CD4-positive, alpha-beta memory T cell (primary cell): ENCODE data around the gene BPI. TPM values are rescaled to one million over a fixed set of nuclear protein-coding genes. Genes with fewer than 3 reads are reported as not detected.

Experiments used
- CTCF ChIA-PET: fragments of 350-600 bp; sonication (Branson Sonifier 250); formaldehyde crosslinking; loops from one replicate; lab custom pipeline; 2021; ENCODE audit warnings: inconsistent platforms; ENCODE audit not compliant: partially characterized antibody; lab: Charles Lee
- POLR2A ChIA-PET: fragments of 350-600 bp; sonication (Branson Sonifier 250); formaldehyde crosslinking; loops from one replicate; lab custom pipeline; 2021; ENCODE audit not compliant: partially characterized antibody; lab: Charles Lee
- DNase-seq, 5 donors: peaks; one replicate each; pipeline versions ENCODE4 v3.0.0 to v3.0.0-alpha.2; 2020 to 2022; ENCODE audit warnings: mixed read lengths in 1 of 5
- H3K27ac ChIP-seq: one replicate; pipeline ENCODE4 v1.7.0; 2013; ENCODE audit warnings: low read depth, low read length
- H3K27me3 ChIP-seq: 2 replicates; pipeline ENCODE4 v1.7.0; 2013; ENCODE audit warnings: mild to moderate bottlenecking, low read length, moderate library complexity; ENCODE audit not compliant: insufficient read depth
- H3K36me3 ChIP-seq: 2 replicates; pipeline ENCODE4 v1.7.0; 2013; ENCODE audit warnings: mild to moderate bottlenecking, low read length, moderate library complexity; ENCODE audit not compliant: insufficient read depth
- H3K4me1 ChIP-seq: 2 replicates; pipeline ENCODE4 v1.7.0; 2013; ENCODE audit warnings: mild to moderate bottlenecking, low read length, moderate library complexity; ENCODE audit not compliant: insufficient read depth
- H3K4me3 ChIP-seq, 2 donors: one replicate each; pipeline ENCODE4 v1.7.0; 2013; ENCODE audit warnings: low read length in 2 of 2, mild to moderate bottlenecking in 1 of 2
- H3K9me3 ChIP-seq, 2 donors: one replicate each; pipeline ENCODE4 v1.7.0; 2013; ENCODE audit warnings: low read length in 2 of 2, control low read depth in 1 of 2; ENCODE audit not compliant: control insufficient read depth in 1 of 2
- H3K27ac Mint-ChIP-seq, 7 donors: one replicate each; pipeline ENCODE4 v1.8.0; 2020 to 2021; ENCODE audit warnings: mixed read lengths in 7 of 7, mild to moderate bottlenecking in 6 of 7, inconsistent platforms in 3 of 7, moderate library complexity in 3 of 7
- H3K27me3 Mint-ChIP-seq, 2 donors: one replicate each; pipeline ENCODE4 v1.8.0; 2020 to 2021; ENCODE audit warnings: mixed read lengths in 2 of 2
- H3K36me3 Mint-ChIP-seq, 2 donors: one replicate each; pipeline ENCODE4 v1.8.0; 2020 to 2021; ENCODE audit warnings: mixed read lengths in 2 of 2, inconsistent platforms in 1 of 2, mild to moderate bottlenecking in 1 of 2
- H3K4me1 Mint-ChIP-seq, 4 donors: one replicate each; pipeline ENCODE4 v1.8.0; 2020 to 2021; ENCODE audit warnings: mixed read lengths in 4 of 4, mild to moderate bottlenecking in 1 of 4
- H3K4me3 Mint-ChIP-seq, 8 donors: one replicate each; pipeline ENCODE4 v1.8.0; 2020 to 2021; ENCODE audit warnings: mixed read lengths in 8 of 8, mild to moderate bottlenecking in 7 of 8, moderate library complexity in 6 of 8, inconsistent platforms in 3 of 8
- H3K9me3 Mint-ChIP-seq, 8 donors: one replicate each; pipeline ENCODE4 v1.8.0; 2020 to 2021; ENCODE audit warnings: mixed read lengths in 8 of 8, mild to moderate bottlenecking in 5 of 8, inconsistent platforms in 3 of 8, moderate library complexity in 1 of 8
- intact Hi-C: fragments of 100-400 bp; cut with micrococcal nuclease; formaldehyde crosslinking; loops from one replicate; pipeline ENCODE4 v1.15.1; 2023
- polyA plus RNA-seq, 2 donors: library from polyadenylated mRNA; unstranded; fragments of 300-500 nt; fragmentation: Illumina TruSeq; gene quantifications; one replicate each; pipeline ENCODE4 v1.2.3, GENCODE V29; 2021
- total RNA-seq, 2 experiments: library from RNA; stranded (reverse); gene quantifications; one replicate each; pipeline ENCODE4 v1.2.3, GENCODE V29; 2021

The BPI gene
- total and polyA plus RNA-seq, 4 experiments from 2014 or later, result not detected

- H3K36me3 ChIP-seq, result no peaks in the 10 kb centered on the region
- ChIA-PET POLR2A (no interaction called here), CTCF (no interaction called here)
- H3K36me3 Mint-ChIP-seq, result no peaks in the 10 kb centered on the region
- no peak overlapping the region for H3K4me3 Mint-ChIP-seq
- H3K4me1 ChIP-seq, result no peaks in the 10 kb centered on the region
- H3K9me3 Mint-ChIP-seq, result no peaks in the 10 kb centered on the region
- no peak overlapping the region for H3K27ac Mint-ChIP-seq
- intact Hi-C loops, result no loop called here
- H3K4me1 Mint-ChIP-seq, result no peaks in the 10 kb centered on the region
- H3K27me3 Mint-ChIP-seq, result peaks cover 5 to 40% of the 10 kb centered on the region in 2 donors
- H3K9me3 ChIP-seq, result no peaks in the 10 kb centered on the region
- H3K27ac ChIP-seq, result no peak overlapping the region
- DNase-seq, result no peak
- H3K4me3 ChIP-seq, result no peak overlapping the region
- no peaks in the 10 kb centered on the region for H3K27me3 ChIP-seq
Observed at GRCh38 chr20:38296433-38296832, 7.5 kb upstream of the BPI start.

- ChIA-PET CTCF (no interaction called here), POLR2A (no interaction called here)
- H3K4me1 ChIP-seq, result no peaks in the 10 kb centered on the region
- H3K9me3 ChIP-seq, result no peaks in the 10 kb centered on the region
- intact Hi-C loops, result no loop called here
- no peak overlapping the region for H3K27ac ChIP-seq
- Mint-ChIP-seq H3K4me3 (no peak overlapping the region), H3K36me3 (no peaks in the 10 kb centered on the region), H3K27me3 (peaks cover 14 to 39% of the 10 kb centered on the region in 2 donors), H3K4me1 (peaks cover under 1 to 2% (median under 1%) of the 10 kb centered on the region in 4 donors), H3K9me3 (no peaks in the 10 kb centered on the region), H3K27ac (no peak overlapping the region)
- H3K4me3 ChIP-seq, result no peak overlapping the region
- H3K27me3 ChIP-seq, result no peaks in the 10 kb centered on the region
- no peak for DNase-seq
- H3K36me3 ChIP-seq, result no peaks in the 10 kb centered on the region
Observed at GRCh38 chr20:38297916-38298674, 5.9 kb upstream of the BPI start.

GRCh38 chr20:38298768-38299288 lies 5.1 kb upstream of the BPI start:
- ChIA-PET CTCF (no interaction called here), POLR2A (no interaction called here)
- Mint-ChIP-seq H3K36me3 (no peaks in the 10 kb centered on the region), H3K27ac (peak overlapping the region in 1 of 7 donors; percentile 23), H3K9me3 (no peaks in the 10 kb centered on the region), H3K27me3 (peaks cover 16 to 43% of the 10 kb centered on the region in 2 donors), H3K4me3 (peak overlapping the region in 1 of 8 donors; percentile 4), H3K4me1 (peaks cover 7 to 9% (median 8%) of the 10 kb centered on the region in 4 donors)
- H3K9me3 ChIP-seq, result no peaks in the 10 kb centered on the region
- no peaks in the 10 kb centered on the region for H3K27me3 ChIP-seq
- no peaks in the 10 kb centered on the region for H3K36me3 ChIP-seq
- intact Hi-C loops, result no loop called here
- no peak for DNase-seq
- peaks cover 4% of the 10 kb centered on the region for H3K4me1 ChIP-seq
- no peak overlapping the region for H3K4me3 ChIP-seq
- no peak overlapping the region for H3K27ac ChIP-seq

- no peak overlapping the region for H3K27ac Mint-ChIP-seq
- intact Hi-C loops, result no loop called here
- H3K27me3 Mint-ChIP-seq, result peaks cover 22 to 49% of the 10 kb centered on the region in 2 donors
- no peak for DNase-seq
- ChIA-PET CTCF (no interaction called here), POLR2A (no interaction called here)
- peaks cover 11% of the 10 kb centered on the region for H3K4me1 ChIP-seq
- no peaks in the 10 kb centered on the region for H3K36me3 ChIP-seq
- no peak overlapping the region for H3K4me3 ChIP-seq
- H3K4me1 Mint-ChIP-seq, result peaks cover 9 to 19% (median 14%) of the 10 kb centered on the region in 4 donors
- no peak overlapping the region for H3K27ac ChIP-seq
- H3K9me3 ChIP-seq, result no peaks in the 10 kb centered on the region
- no peak overlapping the region for H3K4me3 Mint-ChIP-seq
- no peaks in the 10 kb centered on the region for H3K9me3 Mint-ChIP-seq
- H3K27me3 ChIP-seq, result peaks cover 10% of the 10 kb centered on the region
- no peaks in the 10 kb centered on the region for H3K36me3 Mint-ChIP-seq
Observed at GRCh38 chr20:38299963-38300362, 4.0 kb upstream of the BPI start.

- H3K4me1 ChIP-seq, result peaks cover 11% of the 10 kb centered on the region
- Mint-ChIP-seq H3K4me3 (no peak overlapping the region), H3K36me3 (no peaks in the 10 kb centered on the region), H3K27me3 (peaks cover 21 to 47% of the 10 kb centered on the region in 2 donors), H3K4me1 (peaks cover 9 to 19% (median 14%) of the 10 kb centered on the region in 4 donors), H3K9me3 (no peaks in the 10 kb centered on the region), H3K27ac (no peak overlapping the region)
- H3K4me3 ChIP-seq, result no peak overlapping the region
- CTCF ChIA-PET, result interaction anchor here (0.8 kb wide), 1 partner anchor 9 kb away, joined by 3 read pairs; no protein-coding TSS in a partner anchor
- peaks cover 13% of the 10 kb centered on the region for H3K27me3 ChIP-seq
- H3K9me3 ChIP-seq, result no peaks in the 10 kb centered on the region
- no peak for DNase-seq
- intact Hi-C loops, result no loop called here
- POLR2A ChIA-PET, result no interaction called here
- H3K36me3 ChIP-seq, result no peaks in the 10 kb centered on the region
- no peak overlapping the region for H3K27ac ChIP-seq
Observed at GRCh38 chr20:38300438-38300837, 3.5 kb upstream of the BPI start.

GRCh38 chr20:38301309-38301708 lies 2.6 kb upstream of the BPI start:
- POLR2A ChIA-PET, result no interaction called here
- no peak overlapping the region for H3K4me3 Mint-ChIP-seq
- H3K27ac ChIP-seq, result no peak overlapping the region
- H3K36me3 ChIP-seq, result no peaks in the 10 kb centered on the region
- no peak overlapping the region for H3K4me3 ChIP-seq
- CTCF ChIA-PET, result no interaction called here
- no peak for DNase-seq
- peaks cover 23 to 44% of the 10 kb centered on the region in 2 donors for H3K27me3 Mint-ChIP-seq
- no peaks in the 10 kb centered on the region for H3K9me3 ChIP-seq
- H3K4me1 ChIP-seq, result peaks cover 11% of the 10 kb centered on the region
- intact Hi-C loops, result no loop called here
- H3K27ac Mint-ChIP-seq, result no peak overlapping the region
- H3K36me3 Mint-ChIP-seq, result no peaks in the 10 kb centered on the region
- H3K9me3 Mint-ChIP-seq, result no peaks in the 10 kb centered on the region
- H3K27me3 ChIP-seq, result peaks cover 14% of the 10 kb centered on the region
- H3K4me1 Mint-ChIP-seq, result peaks cover 9 to 19% (median 14%) of the 10 kb centered on the region in 4 donors

- peaks cover 25 to 45% of the 10 kb centered on the region in 2 donors for H3K27me3 Mint-ChIP-seq
- POLR2A ChIA-PET, result interaction anchor here (0.5 kb wide), 1 partner anchor 317 kb away, joined by 3 read pairs; no protein-coding TSS in a partner anchor
- H3K4me1 Mint-ChIP-seq, result peaks cover 9 to 19% (median 14%) of the 10 kb centered on the region in 4 donors
- no peaks in the 10 kb centered on the region for H3K36me3 Mint-ChIP-seq
- no peaks in the 10 kb centered on the region for H3K9me3 Mint-ChIP-seq
- no peaks in the 10 kb centered on the region for H3K9me3 ChIP-seq
- CTCF ChIA-PET, result no interaction called here
- H3K4me1 ChIP-seq, result peaks cover 11% of the 10 kb centered on the region
- no peak overlapping the region for H3K27ac ChIP-seq
- no peak overlapping the region for H3K27ac Mint-ChIP-seq
- H3K27me3 ChIP-seq, result peaks cover 14% of the 10 kb centered on the region
- peak overlapping the region in 1 of 8 donors; percentile 42 for H3K4me3 Mint-ChIP-seq
- no peak for DNase-seq
- no peak overlapping the region for H3K4me3 ChIP-seq
- no peaks in the 10 kb centered on the region for H3K36me3 ChIP-seq
- intact Hi-C loops, result no loop called here
Observed at GRCh38 chr20:38302786-38303185, 1.2 kb upstream of the BPI start.
